Lower leg skin (tissue), 3 donors: ENCODE measurements around the gene SAMHD1.

ENCODE experiments used
- POLR2A ChIP-seq, 2 donors: fragments of 450-650 bp; IDR thresholded peaks; one replicate each; pipeline ENCODE4 v1.6.1; 2016 to 2017; ENCODE audit warnings: antibody characterized with exemption in 2 of 2, mild to moderate bottlenecking in 1 of 2, moderate library complexity in 1 of 2
- TF ChIP-seq, protein P1 (sequence below), 3 donors: fragments of 450-650 bp; IDR thresholded peaks; one replicate each; pipeline ENCODE4 v1.5.1; 2016; ENCODE audit warnings: antibody characterized with exemption in 3 of 3, mild to moderate bottlenecking in 3 of 3, moderate library complexity in 2 of 3

DNA sequence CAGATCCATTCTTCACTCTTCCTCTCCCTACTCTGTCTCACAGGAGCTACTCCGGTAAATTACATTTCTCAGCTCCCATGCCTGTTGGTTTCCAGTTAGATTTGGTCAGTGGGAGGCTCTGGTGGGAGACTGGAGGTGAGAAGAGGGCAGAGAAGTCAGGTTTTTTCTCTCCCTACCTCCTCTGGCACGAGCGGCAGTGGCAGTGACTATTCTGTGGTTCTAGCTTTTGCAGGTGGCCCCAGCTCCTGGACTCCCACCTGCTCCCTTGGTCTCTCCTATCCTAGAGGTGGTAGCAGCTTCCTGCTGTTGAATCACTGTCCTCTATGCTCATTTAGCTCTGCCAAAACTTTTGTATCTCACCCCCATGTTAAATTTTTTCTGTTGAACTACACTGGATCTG, 57.7 kb downstream of the SAMHD1 start:
- TF ChIP-seq, protein P1, sequence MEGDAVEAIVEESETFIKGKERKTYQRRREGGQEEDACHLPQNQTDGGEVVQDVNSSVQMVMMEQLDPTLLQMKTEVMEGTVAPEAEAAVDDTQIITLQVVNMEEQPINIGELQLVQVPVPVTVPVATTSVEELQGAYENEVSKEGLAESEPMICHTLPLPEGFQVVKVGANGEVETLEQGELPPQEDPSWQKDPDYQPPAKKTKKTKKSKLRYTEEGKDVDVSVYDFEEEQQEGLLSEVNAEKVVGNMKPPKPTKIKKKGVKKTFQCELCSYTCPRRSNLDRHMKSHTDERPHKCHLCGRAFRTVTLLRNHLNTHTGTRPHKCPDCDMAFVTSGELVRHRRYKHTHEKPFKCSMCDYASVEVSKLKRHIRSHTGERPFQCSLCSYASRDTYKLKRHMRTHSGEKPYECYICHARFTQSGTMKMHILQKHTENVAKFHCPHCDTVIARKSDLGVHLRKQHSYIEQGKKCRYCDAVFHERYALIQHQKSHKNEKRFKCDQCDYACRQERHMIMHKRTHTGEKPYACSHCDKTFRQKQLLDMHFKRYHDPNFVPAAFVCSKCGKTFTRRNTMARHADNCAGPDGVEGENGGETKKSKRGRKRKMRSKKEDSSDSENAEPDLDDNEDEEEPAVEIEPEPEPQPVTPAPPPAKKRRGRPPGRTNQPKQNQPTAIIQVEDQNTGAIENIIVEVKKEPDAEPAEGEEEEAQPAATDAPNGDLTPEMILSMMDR (IDR thresholded peaks at IDR 0.05): no peak
- no peak for TF ChIP-seq POLR2A (IDR thresholded peaks at IDR 0.05)
